Cerebellar nuclear complex (tissue), 1 donor: ENCODE measurements around the gene CIB1.
"Not testable (repeated sequence)": the region's sequence is repeated elsewhere in the genome, so short reads cannot be mapped to it uniquely, and the experiment has no call there.

Experiments
- DNase-seq, 2 experiments: peaks; one replicate each; lab custom pipeline; 2025; lab: John Stamatoyannopoulos, UW

The CIB1 gene

DNA sequence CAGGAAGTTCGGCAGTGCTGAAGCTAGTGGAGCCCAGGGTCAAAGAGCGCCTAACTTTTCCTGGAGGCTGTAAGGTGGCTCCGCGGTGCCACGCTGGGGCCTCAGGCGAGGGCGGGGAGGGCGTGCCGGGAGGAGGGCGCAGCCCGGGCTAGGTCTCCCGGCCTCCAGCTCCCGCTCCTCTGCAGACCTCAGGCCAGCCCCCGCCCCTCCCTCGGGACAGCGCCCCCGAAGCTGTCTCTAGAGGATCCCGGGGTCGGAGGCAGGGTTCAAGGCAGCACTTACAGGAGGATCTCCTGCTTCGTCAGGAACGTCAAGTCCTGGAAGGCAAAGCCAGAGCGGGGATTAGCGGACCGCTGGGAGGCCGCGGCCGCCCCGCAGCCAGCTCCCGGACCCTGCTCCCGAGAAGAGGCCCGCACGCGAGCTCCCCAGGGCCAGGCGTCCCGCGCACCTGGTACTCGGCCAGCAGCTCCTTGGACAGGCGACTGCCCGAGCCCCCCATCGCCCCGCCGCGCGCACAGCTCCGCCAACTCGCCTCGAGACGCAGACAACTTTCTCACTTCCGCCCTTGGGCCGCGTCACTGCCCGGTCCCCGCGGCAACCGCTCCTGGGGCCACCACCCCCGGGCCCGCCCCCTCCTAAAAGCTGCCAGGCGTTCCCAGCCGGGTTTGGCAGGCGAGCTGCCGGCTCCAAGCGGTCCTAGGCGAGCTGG, at the start of gene CIB1:
Gene CIB1, minus strand, starts transcription at position 555 of the 709 bp plus-strand sequence. Its CDS starts 56 bp downstream, at position 499.
- no peak for DNase-seq

DNA sequence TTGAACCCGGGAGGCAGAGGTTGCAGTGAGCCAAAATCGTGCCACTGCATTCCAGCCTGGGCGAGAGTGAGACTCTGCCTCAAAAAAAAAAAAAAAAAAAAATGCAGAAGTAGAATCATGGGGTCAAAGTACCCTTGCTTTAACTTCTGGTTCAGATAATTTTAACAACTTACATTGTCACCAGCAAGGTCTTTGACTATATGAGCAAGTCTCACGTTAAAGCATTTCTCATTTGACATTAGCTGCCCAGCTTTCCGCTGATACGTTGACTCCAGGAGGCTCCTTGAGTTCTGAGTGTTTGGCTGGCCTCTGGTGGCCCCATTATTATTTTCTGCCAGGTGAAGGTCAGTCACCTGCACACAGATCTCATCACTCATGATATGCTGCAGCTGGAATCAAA, 47.9 kb upstream of the CIB1 start:
- DNase-seq = not testable (repeated sequence)

DNA sequence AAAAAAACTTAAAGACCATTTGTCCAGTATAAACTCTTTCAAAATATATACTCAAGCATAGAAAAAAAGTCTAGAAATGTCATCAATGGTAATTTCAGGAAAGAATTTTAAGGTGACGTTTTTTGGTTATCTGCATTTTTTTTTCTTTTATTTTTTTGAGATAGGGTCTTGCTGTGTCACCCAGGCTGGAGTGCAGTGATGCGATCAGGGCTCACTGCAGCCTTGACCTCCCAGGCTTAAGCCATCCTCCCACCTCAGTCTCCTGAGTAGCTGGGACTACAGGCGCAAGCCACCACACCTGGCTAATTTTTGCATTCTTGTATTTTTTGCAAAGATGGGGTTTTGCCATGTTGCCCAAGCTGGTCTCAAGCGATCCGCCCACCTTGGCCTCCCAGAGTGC, 47.0 kb upstream of the CIB1 start:
- DNase-seq = not testable (repeated sequence)

GRCh38 chr15:90278467-90278866, 44.7 kb upstream of the CIB1 start:
- not testable (repeated sequence) for DNase-seq

GRCh38 chr15:90271459-90272166, 37.9 kb upstream of the CIB1 start:
- no peak for DNase-seq

DNA sequence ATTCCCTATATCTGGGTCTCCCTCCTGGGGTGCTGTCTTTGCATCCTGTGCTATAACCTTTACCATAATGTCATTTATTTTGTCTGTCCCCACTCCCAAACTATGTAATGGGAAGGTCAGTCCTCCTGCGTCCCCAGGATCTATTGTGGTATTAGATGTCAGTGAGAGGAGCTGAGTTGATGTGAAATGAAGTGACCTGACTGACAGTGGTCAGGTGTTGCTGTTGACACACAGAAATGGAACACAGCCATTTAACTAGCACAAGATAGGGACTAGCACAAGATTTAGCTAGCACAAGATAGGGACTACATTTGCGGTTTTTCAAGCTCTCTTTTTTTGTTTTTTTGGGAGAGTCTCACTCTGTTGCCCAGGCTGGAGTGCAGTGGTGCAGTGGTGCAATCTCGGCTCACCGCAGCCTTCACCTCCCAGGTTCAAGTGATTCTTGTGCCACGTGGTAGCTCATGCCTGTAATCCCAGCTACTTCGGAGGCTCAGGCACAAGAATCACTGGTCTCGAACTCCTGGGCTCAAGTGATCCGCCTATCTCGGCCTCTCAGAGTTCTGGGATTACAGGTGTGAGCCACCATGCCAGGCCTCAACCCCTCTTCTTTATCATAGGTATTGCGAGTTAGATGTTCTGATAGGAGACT, 36.9 kb upstream of the CIB1 start:
- DNase-seq = no peak

GRCh38 chr15:90268415-90268814, 34.7 kb upstream of the CIB1 start:
- DNase-seq = no peak

- DNase-seq = no peak
Measured at GRCh38 chr15:90266485-90266884, 32.7 kb upstream of the CIB1 start.

GRCh38 chr15:90266061-90266431, 32.3 kb upstream of the CIB1 start:
- peak in 1 of 2 experiments; percentile 19 for DNase-seq

- DNase-seq = peak; percentile 38 to 58
Measured at GRCh38 chr15:90265271-90266060, 31.7 kb upstream of the CIB1 start, which contains the start of gene NGRN. NGRN (plus strand) TSS chr15:90265672; CDS start chr15:90265713, 41 bp downstream.

DNA sequence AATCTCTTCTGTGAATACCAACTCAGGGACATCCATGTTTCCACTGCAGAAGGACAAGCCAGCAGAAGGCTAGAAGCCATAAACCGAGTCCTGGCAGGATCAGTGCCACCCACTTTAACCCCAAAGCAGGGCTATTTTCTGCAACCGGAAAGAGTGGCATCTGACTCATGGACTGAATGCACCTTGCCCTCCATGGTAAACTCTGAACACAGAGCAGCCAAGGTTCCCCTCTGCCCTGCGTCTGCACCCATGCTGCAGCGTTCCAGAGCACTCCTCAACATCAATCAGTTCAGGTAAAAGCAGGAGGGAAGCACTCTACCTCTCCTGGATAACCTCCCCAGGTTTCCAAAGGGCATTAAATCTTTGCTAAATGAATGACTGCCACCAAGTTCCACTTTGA, 30.9 kb upstream of the CIB1 start:
- DNase-seq = no peak

- no peak for DNase-seq
Measured at GRCh38 chr15:90262426-90262825, 28.7 kb upstream of the CIB1 start.

DNA sequence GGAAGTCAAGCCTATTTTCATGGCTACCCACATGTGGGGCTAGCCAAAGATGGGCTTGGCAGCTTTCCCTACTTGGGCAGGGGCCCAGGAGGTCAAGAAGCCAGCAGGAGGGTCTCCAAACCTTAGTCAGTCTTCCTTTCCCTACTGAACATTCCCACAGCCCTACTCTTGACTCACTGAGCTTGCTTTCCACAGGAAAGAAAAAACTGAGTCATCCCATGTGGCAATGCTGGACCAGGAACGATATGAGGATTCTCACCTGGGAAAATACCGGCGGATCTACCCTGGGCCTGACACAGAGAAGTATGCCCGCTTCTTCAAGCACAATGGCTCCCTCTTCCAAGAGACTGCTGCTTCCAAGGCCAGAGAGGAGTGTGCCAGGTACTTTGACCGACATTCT, 28.1 kb upstream of the CIB1 start:
- DNase-seq = no peak

GRCh38 chr15:90260731-90261130, 27.0 kb upstream of the CIB1 start:
- DNase-seq = not testable (repeated sequence)

- no peak for DNase-seq
Measured at GRCh38 chr15:90259524-90259923, 25.8 kb upstream of the CIB1 start.

DNA sequence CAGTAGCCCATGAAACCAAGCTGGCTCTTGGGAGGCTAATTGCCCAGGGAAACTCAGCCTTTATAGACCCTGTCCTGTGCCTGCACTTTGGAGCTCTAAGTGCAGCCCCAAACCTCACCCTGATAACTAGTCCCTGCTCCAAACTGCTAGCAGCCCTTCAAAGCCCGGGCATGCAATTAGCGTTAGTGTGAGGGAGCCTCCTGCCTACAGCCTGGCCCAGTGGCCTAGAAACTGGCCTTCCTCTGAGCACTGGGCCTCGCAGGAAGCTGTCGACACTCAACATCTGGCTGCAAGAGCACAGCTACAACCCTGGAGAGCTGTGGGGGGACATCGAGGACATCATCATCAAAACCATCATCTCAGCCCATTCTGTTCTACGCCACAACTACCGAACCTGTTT, 24.0 kb upstream of the CIB1 start:
- DNase-seq = no peak

GRCh38 chr15:90249203-90249863, 15.6 kb upstream of the CIB1 start, which contains the start of gene TTLL13:
TTLL13 (plus strand) TSS chr15:90249556; CDS start chr15:90250631, 1,075 bp downstream.
- DNase-seq = peak; percentile 75 to 83

- DNase-seq = no peak
Measured at GRCh38 chr15:90248789-90249202, 15.1 kb upstream of the CIB1 start.

DNA sequence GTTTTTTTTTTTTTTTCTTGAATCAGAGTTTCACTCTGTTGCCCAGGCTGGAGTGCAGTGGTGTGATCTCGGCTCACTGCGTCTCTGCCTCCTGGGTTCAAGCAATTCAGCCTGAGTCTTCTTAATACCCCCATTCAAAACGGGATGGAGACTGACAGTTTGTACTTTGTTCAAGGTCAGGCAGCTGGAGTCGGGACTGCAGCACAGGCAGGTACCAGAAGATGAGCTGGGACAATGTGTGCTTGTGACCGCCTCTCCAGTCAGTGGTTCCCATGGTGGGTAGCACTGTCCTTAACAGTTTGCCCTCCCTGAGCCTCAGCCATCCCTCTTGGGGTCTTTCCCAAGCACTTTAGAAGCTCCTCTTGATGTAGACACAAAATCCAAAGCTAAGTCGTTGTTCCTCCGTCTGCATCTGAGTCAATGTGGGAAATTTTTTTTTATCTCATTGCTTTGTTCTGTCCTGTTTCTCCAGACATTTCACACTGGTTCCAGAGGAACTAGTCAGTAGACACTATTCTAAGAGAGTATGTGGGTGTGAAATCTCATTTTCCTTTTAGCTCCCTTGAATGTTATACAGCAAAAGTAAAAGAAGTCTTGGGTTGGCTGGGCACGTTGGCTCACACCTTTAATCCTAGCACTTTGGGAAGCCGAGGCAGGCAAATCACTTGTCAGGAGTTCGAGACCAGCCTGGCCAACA, 10.3 kb upstream of the CIB1 start:
- DNase-seq = no peak

GRCh38 chr15:90241343-90242192, 7.8 kb upstream of the CIB1 start:
- DNase-seq = no peak
